Pancreas (tissue), 10 donors: Measurements from ENCODE around the gene AP4M1. TPM values are rescaled to one million over a fixed set of nuclear protein-coding genes. Genes with fewer than 3 reads are reported as not detected.
A peak's percentile ranks its signal among the peaks of the same experiment; 100 is the strongest.

Source experiments
- ATAC-seq, 4 donors: fragments of 200-7000 bp; cut with Tn5 transposase; one replicate each; pipeline versions ENCODE4 v1.8.0 to v1.9.1; 2020; ENCODE audit warnings: mild to moderate bottlenecking in 4 of 4, moderate library complexity in 4 of 4
- DNase-seq, 6 donors: peaks; one replicate each; pipeline ENCODE4 v3.0.0-alpha.2; 2020
- FAIRE-seq: peaks from 2 replicates; lab custom pipeline; 2012; peaks lifted over from hg19 to GRCh38; lab: Jason Lieb, UNC
- H3K27ac ChIP-seq, 4 donors: fragments of 200-600 bp; sonication (generic); 1 replicate in 3 of 4; 2 replicates in 1 of 4; pipeline versions ENCODE4 v1.5.0 to v1.8.0; 2020
- H3K27me3 ChIP-seq, 4 donors: fragments of 200-600 bp; one replicate each; pipeline ENCODE4 v1.8.0; 2021
- H3K36me3 ChIP-seq, 3 donors: fragments of 200-600 bp; sonication (generic) in 1 of 3; one replicate each; pipeline versions ENCODE4 v1.5.0 to v1.8.0; 2020 to 2021
- H3K4me1 ChIP-seq, 3 donors: fragments of 200-600 bp; one replicate each; pipeline ENCODE4 v1.8.0; 2021
- H3K4me3 ChIP-seq, 4 donors: fragments of 200-600 bp; sonication (generic) in 2 of 4; one replicate each; pipeline versions ENCODE4 v1.5.0 to v1.8.0; 2020 to 2021
- H3K9me3 ChIP-seq, 4 donors: fragments of 200-600 bp; one replicate each; pipeline ENCODE4 v1.8.0; 2021
- WGBS, 2 donors: extraction: QIAGEN DNeasy Blood & Tissue Kit; methylation state at CpG; one replicate each; pipeline ENCODE4 v1.1.7; 2013; 5-methylcytosine and 5-hydroxymethylcytosine counted together
- intact Hi-C, 3 donors: fragments of 100-400 bp; cut with DNase I; formaldehyde crosslinking; loops; one replicate each; pipeline versions ENCODE4 v1.11.1 to v1.14.2; 2022
- polyA plus RNA-seq, 2 donors: library from polyadenylated mRNA; stranded (reverse); fragments of 200-250 nt; gene quantifications; one replicate each; pipeline ENCODE4 v1.2.3, GENCODE V29; 2013
- total RNA-seq, 6 donors: library from RNA; stranded (reverse); fragmentation: NEBNext Ultra II Directional in 4 of 6; extraction: Animal tissue kit (Norgen Biotek cat#: 25700) in 4 of 6; gene quantifications; one replicate each; pipeline versions ENCODE4 v1.2.1 to v1.2.4, GENCODE V29; 2021 to 2023
- TF ChIP-seq, protein P1 (sequence below), 4 donors: fragments of 200-600 bp; sonication (generic) in 3 of 4; IDR thresholded peaks; one replicate each; pipeline versions ENCODE4 v1.5.0 to v1.8.0; 2021; ENCODE audit warnings: antibody characterized with exemption in 4 of 4
- donor health status: healthy with polysubstance abuse.
- donor health status: DM: no; HTN: no; CAD: no; lungs with moderate emphysema.
- donor health status: DM: no; HTN: no; CAD: no.
- donor health status: control.
- donor health status: control.
- donor health status: Bipolar disorder and iron deficiency.
- donor health status: DM: yes; HTN: yes; CAD: no.
- donor health status: DM: no; HTN: no; CAD: no.
- donor health status: DM: no; HTN: no; CAD: no.
- donor health status: DM: yes; HTN: yes; CAD: no.

The AP4M1 gene
- total and polyA plus RNA-seq, 8 donors = 8.6 to 25.4 (median 12.2) TPM

GRCh38 chr7:100077205-100077604, 24.2 kb upstream of the AP4M1 start:
- Histone ChIP-seq H3K27ac (no peak overlapping the region), H3K4me1 (peaks cover 0 to 15% (median 13%) of the 10 kb centered on the region in 3 donors), H3K27me3 (no peaks in the 10 kb centered on the region), H3K4me3 (no peak overlapping the region), H3K9me3 (no peaks in the 10 kb centered on the region), H3K36me3 (peaks cover 4 to 51% (median 42%) of the 10 kb centered on the region in 3 donors)
- ATAC-seq (no peak), FAIRE-seq (no peak), DNase-seq (no peak)
- WGBS, 2 donors = 91 to 92% methylated on average over 4 of the region's 4 CpGs
- TF ChIP-seq, protein P1, sequence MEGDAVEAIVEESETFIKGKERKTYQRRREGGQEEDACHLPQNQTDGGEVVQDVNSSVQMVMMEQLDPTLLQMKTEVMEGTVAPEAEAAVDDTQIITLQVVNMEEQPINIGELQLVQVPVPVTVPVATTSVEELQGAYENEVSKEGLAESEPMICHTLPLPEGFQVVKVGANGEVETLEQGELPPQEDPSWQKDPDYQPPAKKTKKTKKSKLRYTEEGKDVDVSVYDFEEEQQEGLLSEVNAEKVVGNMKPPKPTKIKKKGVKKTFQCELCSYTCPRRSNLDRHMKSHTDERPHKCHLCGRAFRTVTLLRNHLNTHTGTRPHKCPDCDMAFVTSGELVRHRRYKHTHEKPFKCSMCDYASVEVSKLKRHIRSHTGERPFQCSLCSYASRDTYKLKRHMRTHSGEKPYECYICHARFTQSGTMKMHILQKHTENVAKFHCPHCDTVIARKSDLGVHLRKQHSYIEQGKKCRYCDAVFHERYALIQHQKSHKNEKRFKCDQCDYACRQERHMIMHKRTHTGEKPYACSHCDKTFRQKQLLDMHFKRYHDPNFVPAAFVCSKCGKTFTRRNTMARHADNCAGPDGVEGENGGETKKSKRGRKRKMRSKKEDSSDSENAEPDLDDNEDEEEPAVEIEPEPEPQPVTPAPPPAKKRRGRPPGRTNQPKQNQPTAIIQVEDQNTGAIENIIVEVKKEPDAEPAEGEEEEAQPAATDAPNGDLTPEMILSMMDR (IDR thresholded peaks at IDR 0.05) = no peak
- intact Hi-C loops = no loop called here

GRCh38 chr7:100079024-100079560, 22.4 kb upstream of the AP4M1 start:
- intact Hi-C loops = no loop called here
- peaks cover 3 to 32% (median 26%) of the 10 kb centered on the region in 3 donors for H3K36me3 ChIP-seq
- FAIRE-seq = no peak
- WGBS, 2 donors = 52 to 63% methylated on average over 7 of the region's 7 CpGs
- no peaks in the 10 kb centered on the region for H3K9me3 ChIP-seq
- TF ChIP-seq, protein P1 (IDR thresholded peaks at IDR 0.05) = no peak
- no peak for DNase-seq
- H3K4me3 ChIP-seq = no peak overlapping the region
- peaks cover 0 to 16% (median 15%) of the 10 kb centered on the region in 3 donors for H3K4me1 ChIP-seq
- H3K27ac ChIP-seq = no peak overlapping the region
- ATAC-seq = no peak
- no peaks in the 10 kb centered on the region for H3K27me3 ChIP-seq

GRCh38 chr7:100080907-100081534, 20.4 kb upstream of the AP4M1 start:
- H3K4me1 ChIP-seq = peaks cover 0 to 16% (median 15%) of the 10 kb centered on the region in 3 donors
- TF ChIP-seq, protein P1 (IDR thresholded peaks at IDR 0.05) = no peak
- H3K4me3 ChIP-seq = peak overlapping the region; percentile 74 to 95 (median 86)
- ATAC-seq = peak in 2 of 4 donors; percentile 5 to 14
- H3K36me3 ChIP-seq = peaks cover 0 to 13% (median 11%) of the 10 kb centered on the region in 3 donors
- H3K27ac ChIP-seq = peak overlapping the region; percentile 55 to 90 (median 63)
- intact Hi-C loops = no loop called here
- H3K9me3 ChIP-seq = no peaks in the 10 kb centered on the region
- no peaks in the 10 kb centered on the region for H3K27me3 ChIP-seq
- no peak for FAIRE-seq
- 1% methylated on average over 34 of the region's 34 CpGs for WGBS, 2 donors
- no peak for DNase-seq

GRCh38 chr7:100081535-100082102, 19.8 kb upstream of the AP4M1 start, which contains the start of gene ZNF3:
Gene ZNF3, minus strand, starts transcription at chr7:100081723. Its CDS starts 4,366 bp downstream, at chr7:100077357.
- TF ChIP-seq, protein P1 (IDR thresholded peaks at IDR 0.05) = peak; percentile 86 to 97 (median 94)
- intact Hi-C loops = no loop called here
- H3K4me3 ChIP-seq = peak within 1 kb of the TSS; percentile 74 to 95 (median 86)

More at GRCh38 chr7:100081535-100082102, 19.8 kb upstream of the AP4M1 start, which contains the start of gene ZNF3:
- Histone ChIP-seq H3K9me3 (no peaks in the 10 kb centered on the region), H3K4me1 (peaks cover 0 to 16% (median 15%) of the 10 kb centered on the region in 3 donors), H3K36me3 (peaks cover 0 to 7% (median 7%) of the 10 kb centered on the region in 3 donors), H3K27ac (peak within 1 kb of the TSS; percentile 55 to 90 (median 84)), H3K27me3 (no peaks in the 10 kb centered on the region)
- ATAC-seq (peak; percentile 92 to 97 (median 94)), FAIRE-seq (no peak), DNase-seq (peak; percentile 97 to 99 (median 98))
- 0 to 1% methylated on average over 50 to 55 of the region's 55 CpGs for WGBS, 2 donors
